GF-D8 (cell line): ENCODE data around the gene CCDC12.
A peak's percentile ranks its signal among the peaks of the same experiment; 100 is the strongest.

ENCODE experiments used
- DNase-seq: peaks from one replicate; lab custom pipeline; 2025; lab: John Stamatoyannopoulos, UW

CCDC12 gene

DNA sequence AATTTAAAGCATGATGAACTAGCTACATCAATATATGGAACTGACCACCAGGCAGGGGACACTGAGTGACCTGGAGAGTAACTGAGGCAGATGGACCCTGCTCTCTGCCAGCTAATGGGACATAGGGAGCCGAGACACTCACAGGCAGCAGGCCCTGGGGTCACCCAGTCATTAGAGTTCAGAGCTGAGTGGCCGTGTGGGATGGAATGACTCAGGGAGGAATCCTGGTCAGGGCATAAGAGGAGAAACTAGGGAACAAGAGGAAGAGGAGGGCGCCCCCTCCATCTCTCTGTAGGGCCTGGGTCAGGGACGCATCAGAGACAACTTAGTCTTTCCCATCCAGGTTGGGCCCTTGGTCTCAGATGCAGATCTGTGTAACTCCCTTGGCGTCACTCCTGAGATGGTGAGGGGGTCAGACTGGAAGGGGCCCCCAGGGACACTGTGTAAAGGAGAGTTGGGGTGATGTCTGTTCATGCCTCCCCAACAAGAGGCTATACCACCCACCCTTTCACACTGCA, 39.8 kb downstream of the CCDC12 start:
- no peak for DNase-seq

DNA sequence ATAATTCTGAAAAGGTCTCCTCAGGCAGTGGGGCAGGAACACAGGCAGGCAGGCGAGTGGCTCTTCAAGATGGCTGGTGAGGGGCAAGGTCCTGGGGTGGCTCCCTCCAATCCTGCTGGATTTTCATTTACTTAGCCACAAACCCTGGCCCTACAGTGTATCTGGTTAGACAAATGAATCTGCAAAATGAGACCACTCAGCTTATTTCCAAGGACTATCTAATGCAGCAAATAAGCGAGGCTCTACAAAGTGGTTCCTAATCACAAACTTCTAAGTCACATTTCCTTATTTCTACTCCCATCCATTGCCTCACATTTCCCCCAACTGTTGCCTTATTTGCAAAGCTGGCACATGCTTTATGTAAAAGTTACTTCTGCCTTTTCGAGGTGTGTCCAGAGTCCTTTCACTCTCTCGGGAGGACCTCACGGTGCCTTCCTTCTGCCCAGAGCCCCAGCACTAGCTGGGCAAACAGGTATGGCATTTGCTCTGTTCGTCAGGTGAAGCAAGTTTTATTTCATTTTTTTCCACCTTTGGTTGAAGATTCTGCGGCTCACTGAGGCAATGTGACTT, 40.5 kb downstream of the CCDC12 start:
- DNase-seq = peak; percentile 79

DNA sequence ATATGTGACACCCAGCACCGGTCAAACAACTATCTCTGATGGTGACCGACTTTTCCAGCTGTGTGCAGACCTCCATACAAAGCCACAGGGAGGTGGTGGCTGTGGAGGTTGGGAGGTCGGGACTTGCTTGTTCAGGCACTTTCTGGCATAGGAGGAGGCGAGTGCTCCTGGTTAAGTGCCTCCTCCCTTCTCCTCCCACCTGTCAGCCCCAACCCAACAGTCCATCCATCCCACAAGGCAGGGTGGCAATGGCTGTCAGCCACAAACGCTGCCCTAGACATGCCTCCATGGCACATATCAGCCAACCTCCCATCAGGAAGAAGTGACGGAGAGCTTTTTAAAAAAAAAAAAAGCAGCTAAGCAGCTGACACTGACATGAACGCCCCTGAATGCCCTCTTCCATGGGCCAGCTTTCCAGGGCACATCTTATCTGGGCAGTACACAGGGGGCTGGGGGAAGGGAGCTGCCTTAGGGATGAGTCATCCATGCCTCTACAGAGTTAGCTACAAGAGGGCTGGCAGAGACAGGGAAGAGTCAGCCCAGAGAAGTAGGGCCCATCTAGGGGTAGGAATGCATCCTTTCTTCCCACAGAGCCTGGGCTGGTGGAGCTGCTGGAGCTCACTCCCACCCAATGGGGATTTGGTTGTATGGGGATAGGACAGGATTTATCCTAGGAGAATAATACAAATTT, 41.2 kb downstream of the CCDC12 start:
- DNase-seq = no peak

DNA sequence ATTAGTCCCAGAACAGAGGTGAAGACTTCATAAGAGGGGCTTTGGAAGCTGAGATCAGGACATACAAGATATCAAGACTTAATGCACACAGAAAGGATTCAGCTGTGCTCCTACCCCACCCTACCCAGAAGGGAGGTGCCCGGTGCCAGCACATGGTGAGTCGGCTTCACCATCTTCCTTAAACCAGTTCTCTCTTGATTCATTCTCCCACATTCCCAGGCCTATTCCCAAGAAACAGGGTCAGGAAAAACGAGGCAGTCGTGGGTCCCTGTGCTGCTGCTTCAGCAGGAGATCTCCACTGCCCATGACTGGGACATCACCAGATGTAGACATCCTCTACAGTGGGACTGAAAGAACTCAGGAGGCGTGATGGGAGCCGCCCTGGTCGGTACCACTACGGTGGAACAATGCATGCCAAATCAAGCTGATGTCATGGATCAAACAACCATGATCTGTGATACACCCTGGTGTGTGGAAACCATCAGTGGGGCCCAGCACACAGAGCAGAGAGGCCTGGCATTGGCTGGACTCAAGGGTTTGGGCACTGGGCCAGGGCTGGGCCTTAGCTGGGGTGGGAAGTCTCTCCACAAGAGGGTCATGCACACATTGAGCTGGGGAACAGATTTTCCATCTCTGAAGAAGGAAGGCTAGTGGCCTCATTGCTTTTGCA, 41.9 kb downstream of the CCDC12 start:
- DNase-seq = no peak

DNA sequence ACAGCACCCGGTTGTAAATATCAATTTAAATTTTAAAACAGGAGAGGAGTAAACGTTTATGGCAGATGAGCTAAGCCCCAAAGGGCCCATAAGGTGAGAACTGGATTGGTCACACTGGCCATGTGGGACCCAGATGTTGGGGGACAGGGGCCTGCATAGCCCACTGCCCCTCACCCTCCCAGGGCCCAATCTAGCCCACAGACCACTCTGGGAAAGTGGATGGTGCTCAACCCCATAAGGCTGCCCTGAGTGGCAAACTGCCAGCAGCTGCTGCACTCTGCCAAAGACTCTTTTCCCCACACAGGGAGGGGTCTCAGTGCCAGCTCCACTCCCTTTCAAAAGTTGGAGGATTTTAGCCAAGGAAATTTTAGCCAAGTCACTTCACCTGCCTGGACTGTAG, 42.5 kb downstream of the CCDC12 start:
- no peak for DNase-seq

DNA sequence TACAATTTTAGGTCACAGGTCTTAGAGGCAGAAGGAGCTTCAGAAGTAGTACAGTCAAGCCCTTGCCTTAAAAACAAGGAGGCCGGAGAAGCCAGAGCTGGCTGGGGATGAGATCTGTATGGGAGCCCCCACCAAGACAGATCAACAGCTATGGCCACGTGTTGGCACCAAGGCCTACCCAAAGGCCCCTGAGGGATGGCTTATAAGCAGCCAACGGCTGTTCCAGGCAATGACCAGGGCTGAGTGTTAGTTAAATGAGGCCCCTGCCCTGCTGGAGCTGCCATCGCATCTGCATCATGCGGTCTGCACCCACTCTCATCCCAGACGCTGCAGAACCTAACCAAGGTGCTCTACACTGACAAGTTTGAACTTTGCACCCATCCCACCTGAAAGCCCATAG, 43.3 kb downstream of the CCDC12 start:
- no peak for DNase-seq

DNA sequence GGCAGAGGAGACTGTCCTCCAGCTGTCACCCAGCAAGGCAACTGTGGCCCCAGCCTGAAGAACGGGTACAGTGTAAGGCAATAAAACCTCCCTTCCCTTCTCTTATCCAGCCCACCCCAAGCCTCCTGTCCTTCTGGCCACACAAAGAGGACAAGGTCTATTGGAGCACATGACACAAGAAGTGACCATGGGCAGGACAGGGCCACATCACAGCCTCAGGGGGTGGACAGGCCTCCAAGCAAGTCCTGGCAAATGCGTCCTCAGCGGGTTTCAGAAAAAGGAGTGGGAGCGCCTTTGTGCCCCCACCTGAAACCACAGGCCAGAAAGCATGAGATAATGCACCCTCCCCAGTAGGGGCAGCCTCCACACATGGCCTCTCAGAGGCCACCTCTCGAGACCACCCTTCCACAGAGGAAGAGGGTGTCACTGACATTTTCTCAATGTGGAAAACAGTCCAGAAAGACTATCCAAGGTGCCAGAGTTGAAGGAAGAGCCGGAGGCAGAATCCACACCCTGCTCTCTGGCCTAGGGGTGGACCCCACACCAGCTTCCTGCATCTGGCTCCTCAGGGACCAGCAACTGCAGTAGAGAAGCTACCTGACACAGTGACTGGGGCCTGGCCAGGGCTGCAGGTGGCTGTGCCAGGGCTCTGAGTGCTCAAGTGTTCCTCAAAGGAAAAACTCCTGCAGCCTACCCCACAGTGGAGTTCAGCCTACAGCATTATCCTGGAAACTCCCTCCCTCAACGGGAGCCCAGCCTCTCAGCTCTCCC, 43.9 kb downstream of the CCDC12 start:
- no peak for DNase-seq

DNA sequence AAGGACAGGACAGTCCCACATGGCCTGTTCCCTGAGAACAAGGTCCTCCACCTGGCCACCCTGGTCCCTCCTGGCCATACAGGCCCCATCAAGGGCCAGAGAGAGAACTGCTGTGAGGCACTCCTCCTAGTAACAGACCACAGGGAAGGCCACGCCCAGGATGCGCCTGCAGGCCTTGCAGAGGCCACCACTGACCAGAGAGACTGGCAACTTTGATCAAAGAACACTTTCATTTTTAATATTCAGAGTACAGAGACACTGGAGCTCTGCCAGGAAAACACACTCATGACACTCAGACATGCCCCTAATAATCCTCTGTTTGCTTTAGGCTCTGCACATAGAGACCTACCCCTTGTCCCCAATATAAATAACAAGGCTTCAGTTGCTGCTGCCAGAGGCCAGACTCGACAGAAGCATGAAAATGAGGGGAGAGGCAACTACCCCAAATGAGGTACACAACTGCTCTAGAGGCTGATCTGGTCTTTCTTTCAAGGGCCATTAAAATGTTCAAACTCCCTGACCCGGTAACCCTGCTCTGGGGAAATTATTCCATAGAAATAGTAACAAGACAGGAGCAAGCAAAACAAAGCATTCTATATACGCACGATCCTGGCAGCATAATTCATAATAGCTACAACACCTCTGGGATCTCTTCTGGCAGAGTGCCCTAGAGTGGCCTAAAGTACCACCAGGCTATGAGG, 44.8 kb downstream of the CCDC12 start:
- DNase-seq = no peak

DNA sequence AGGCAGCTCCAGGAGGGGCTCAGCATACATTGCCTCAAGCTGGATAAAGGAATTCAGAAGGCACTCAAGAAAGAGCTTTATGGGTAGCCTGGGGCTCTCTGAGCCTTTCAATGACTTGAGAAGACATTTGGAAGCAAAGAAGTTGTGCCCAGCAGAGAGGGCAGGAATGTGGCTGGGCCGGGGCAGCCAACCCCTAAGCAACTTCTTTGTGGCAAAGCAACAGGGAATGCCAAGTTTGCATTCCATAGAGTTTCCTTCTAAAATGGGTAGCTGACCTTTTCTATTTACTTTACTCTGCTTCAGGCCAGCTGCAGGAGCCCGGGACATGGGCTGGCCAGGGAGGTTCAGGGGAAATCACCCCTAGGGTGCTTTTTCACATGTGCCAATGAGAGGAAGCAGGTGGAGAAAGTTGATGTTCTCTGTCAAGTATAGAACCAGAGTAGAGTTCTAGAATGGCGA, 45.6 kb downstream of the CCDC12 start:
- no peak for DNase-seq

DNA sequence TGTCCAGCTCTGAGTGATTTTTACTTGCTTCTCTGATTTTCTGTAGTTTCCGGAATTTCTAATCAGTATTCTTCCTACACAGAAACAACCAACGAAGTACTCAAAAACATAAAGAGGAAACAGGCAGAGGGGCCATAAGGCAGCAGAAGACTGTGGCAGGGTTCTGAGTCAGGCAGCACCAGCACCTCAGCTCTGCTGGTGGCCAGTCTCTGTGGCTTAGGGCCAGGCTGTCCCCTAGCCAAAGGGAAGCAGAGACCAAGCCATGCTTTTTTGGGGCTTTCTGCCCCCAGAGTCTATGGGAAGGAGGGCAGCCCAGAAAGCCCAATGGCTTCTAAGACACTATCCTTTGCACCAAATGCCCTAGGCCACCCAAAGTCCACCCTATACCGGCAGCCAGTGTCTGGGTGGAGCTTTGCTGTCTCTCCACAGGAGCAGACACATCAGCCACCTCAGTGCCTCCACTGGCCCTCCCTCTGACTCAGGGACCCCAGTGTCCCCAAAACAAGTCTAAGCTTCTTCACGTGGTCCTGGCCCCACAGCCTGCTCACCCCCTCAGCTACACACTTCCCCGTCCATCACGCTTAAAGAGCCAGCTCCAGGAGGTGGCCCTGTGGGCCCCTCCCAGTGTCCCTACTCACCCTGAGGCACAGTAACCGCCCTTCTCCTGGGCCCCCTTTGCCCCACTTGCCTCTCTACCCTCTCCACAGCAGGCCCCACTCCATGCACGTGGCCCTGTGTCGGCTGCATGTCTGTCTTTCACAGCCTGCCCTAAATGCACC, 46.2 kb downstream of the CCDC12 start:
- no peak for DNase-seq

DNA sequence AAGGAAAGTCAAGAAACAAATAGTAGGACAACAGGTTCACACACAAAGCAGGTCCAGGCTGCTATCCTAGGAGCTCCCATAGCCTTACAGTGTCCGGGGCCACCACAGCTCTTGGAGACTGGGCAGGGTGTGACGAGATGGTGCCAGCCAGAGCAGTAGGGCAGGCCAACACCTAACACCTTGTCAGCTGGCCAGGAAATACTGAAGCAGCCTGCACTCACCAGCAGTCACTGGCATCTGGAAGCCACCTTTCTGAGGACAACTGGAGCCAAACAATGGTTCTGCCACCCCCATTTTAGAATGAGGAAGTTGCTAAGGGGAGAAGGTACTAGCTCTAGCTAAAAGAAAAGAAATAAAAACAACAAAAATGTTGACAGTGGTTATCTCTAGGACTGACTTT, 47.2 kb downstream of the CCDC12 start:
- DNase-seq = peak; percentile 10

DNA sequence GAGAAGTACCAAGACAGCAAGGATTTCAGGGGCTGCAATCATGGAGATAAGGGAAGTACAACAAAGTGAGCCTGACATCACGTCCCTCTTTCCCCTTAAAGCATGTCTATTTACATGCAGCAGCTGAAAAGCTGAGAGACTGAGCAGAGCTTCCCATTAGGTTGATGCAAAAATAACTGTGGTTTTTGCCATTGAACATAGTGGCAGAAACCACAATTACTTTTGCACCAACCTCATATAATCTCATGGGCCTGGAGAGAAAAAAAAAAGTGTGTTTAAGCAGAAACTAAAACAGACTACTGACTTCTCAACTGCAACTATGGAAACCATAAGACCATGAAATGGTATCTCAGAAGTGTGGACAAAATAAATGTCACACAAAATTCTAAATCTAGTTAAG, 48.3 kb downstream of the CCDC12 start:
- DNase-seq = peak; percentile 76

DNA sequence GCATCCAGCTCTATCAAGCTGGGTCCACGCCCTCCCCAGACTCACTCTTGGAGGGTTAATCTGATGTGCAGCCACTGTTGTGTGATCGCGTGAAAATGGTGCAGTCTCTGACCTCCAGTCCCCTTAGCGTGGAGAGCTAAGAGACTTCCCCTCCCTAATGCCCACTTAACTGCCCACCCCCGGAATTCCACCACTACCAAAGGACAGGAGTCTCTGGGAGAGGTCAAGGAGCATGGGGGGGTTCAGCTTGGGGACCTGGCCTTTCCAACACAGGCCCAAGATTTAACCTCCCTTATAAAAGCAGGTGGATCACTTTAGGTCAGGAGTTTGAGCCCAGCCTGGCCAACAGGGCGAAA, 48.8 kb downstream of the CCDC12 start:
- no peak for DNase-seq

DNA sequence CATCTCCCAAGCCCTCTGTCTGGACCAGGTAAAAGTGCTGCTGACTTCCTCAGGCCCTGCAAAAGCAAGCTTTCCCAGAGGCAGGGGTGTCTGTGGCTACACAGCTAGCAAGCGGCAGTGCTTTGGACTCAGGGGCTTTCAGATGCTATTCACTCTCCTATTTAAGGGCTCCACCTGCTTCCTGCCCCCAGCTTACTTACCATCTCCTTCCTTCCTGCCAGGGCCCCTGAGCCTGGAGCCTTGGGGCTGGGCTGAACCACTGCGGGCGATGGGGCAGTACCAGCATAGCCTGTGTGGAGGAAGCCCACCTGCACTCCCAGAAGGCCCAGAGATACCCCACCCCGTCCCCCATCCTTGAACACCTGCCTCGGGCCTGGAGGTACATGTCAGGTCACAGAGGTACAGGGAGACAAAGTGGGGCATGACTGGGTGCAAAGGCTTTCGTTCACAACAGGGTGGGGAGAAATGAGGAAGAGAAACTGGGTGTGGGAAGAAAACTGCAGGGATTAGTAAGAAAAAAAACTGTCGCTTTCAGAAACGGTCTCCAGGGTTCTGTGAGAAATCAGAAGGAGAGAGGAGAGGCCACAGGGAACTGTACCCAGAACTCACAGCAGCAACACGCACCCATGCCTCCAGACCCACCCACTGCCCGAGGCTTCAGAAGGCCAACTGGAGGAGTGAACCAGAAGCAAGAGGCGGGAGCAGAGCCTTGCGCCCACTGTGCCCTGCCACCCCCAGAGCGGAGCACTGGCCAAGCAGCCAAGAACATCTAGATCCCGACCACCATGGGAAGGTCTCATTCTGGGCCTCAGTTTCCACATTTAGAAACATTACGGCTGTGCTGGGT, 49.5 kb downstream of the CCDC12 start:
- peak; percentile 51 for DNase-seq

DNA sequence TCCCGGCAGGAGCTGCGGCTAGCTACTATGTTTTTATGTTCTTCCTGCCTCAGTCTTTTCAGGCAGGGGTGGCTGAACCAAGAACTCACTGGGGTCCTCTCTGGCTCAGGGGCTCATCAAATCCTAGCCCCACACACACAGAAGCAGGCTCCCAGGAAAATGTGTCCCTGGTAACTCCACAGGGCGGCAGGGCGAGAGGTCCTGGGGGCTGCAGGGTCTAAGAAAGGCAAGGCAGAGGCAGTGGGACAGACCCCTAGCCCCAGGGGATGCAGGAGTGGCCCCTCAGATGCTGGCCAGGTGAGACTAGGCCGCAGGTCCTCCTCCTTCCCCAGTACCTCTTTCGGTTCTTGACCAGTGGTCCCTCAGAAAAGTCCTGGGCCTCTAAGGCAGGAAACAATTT, 50.1 kb downstream of the CCDC12 start:
- no peak for DNase-seq

DNA sequence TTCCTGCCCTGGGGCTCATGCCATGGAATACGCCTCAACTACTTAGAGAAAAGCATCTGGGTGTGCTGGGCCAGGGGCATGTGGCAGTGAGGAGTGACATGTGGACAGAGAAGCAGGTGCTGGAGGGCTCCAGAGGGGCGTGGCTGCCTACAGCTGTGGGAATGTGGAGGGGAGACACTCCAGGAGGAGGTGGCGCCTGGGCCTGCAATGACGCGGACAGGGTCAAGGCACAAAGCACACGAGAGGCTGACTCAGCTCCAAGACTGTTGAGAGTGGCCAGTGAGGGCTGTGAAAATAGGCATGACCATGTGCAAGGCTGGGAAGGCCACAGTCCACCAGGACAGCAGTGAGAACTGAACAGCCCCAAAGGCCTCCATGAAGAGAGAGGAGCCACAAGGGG, 50.5 kb downstream of the CCDC12 start:
- DNase-seq = no peak

DNA sequence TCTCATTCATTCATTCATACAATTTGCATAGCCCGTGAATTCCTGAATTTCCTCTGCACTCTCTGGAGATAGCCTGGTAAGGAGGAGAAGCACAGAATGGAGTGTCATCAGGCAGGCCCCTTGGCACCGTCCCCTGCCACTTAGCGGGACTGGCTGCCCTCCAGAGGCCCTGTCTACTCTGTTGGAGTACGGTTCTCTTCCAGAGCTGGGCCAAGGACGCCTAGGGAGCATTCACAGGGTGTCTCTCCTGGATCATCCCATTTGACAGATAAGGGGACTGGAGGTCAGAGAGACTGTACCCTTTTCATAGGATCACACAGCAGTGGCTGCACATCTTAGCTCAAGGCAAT, 51.0 kb downstream of the CCDC12 start:
- DNase-seq = no peak

DNA sequence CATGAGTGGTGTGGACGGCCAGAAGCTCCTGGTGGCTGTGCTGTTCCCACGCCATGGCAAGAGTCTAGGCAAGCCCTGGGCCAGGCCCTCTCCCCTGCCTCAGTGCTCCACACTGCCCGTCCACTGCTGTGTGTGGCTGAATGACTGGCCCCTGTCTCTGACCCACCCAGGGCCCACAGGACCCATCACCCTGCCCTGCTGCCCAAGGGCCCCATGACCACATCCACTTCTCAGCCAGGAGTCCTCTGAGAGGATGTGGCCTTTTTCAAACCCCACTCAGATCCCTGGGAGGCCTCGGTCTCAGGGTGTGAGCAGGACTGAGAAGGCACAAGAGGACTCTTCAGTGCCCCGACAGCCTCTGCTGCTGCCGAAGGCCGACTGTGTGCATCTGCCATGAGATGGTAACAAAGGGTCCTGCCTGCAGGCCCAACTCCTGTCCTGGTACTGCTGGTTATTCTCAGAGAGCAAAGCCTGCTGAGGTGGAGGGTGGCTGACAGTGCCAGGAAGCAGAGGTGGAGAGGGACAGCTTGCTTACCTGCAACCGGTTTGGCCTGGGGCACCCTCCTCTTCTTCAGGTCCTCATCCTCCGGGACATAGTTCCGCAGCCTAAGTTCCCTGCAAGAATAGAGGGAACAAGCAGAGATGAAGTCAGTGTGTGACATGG, 51.5 kb downstream of the CCDC12 start:
- DNase-seq = no peak

DNA sequence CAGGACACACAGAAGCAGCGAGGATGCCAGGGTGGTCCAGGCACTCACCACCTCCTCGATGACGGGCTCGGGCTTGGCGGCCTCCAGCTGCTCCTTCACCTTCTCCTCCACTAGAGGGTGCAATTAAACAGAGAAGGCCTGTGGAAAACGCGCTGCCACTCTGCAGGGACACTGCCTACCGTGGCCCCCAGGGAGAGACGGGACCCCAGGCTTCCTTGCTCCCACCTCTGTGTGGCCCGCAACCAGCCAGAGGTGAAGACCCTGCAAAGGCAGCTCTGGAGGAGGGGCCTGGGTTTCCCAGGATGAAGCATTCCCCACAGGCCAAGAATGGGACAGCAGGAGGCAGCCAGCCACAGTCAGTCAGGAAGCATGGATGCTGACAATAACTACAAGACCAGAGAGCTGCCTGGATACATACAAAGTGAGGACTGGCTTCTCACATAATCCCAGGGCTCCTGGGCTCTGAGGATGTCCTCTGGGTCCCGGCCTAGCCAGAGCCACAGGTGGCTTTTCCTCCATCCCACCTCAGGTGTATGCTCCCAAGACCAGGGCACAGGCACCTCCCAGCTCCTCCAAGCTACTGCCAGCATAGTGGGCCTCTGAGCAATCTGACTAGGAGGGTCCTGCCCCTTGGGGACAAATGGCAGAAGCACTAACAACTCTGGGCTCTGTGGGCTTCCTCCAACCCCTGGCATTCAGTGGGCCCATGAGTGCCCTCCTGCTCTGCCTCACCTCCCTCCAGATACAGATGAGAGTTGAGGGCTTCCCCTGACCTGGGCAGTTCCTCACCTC, 52.8 kb downstream of the CCDC12 start:
- no peak for DNase-seq
